T-helper 1 cell (primary cell): ENCODE results near the gene MYO15A.

Experiments used
- DNase-seq, 5 donors: peaks; one replicate each; pipeline ENCODE4 v3.0.0-alpha.2; 2012 to 2020

Gene MYO15A

DNA sequence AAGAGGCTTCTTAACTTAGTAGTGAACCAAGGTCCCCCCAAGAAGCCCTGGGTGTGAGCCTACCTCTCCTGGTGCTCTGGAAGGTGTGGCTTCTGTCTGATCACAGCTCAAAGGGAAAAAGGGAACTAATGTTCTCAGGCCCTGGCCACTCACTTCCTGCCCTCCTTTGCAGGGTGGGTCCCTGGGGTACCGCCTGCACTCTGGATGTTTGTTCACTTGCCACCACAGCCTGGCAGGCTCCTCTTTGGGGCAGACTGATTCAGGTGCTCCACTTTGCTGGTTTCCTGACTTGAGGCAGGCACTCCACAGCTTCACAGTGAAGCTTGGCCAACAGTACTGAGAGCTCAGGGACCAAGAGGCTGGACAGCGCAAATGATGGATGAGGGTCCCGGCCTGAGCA lies 5.9 kb upstream of the MYO15A start:
- DNase-seq = no peak

DNA sequence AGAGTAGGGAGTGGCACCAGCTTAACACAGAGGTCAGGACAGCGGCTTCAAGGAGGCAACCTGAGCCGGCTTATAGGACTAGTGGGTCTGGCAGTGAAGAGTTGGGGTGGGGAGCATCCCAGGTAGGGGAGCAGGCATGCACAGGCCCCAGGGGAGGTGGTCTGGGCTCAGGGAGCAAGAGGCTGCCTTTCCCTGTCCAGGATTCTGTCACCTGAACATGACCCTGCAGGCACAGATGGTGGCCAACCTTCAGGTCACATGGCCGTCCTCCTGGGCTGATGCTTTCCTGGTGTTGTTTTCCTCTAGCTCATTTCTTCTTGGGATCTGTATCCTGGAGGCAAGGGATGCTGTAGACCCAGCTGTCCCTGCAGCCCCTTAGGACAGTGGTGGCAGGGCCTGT lies 3.5 kb upstream of the MYO15A start:
- no peak for DNase-seq

DNA sequence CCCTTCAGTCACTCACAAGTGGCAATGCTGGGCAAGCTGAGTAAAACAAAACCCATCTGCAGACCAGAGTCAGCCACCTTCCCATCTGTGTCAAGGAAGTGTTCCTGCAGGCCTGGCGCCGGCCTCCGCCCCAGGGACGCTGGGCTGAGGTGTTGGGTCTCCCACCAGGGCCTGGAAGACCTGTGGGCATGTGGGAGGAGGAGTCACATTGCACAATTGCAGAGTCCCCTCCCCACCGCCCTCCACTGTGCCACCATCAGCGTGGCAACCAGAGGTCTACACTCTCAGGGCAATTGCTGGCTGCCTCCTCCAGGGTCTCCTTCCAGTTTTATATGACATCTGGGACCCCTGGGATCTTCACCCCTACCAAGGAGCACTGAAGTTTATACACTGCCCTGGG lies 3.0 kb upstream of the MYO15A start:
- no peak for DNase-seq

DNA sequence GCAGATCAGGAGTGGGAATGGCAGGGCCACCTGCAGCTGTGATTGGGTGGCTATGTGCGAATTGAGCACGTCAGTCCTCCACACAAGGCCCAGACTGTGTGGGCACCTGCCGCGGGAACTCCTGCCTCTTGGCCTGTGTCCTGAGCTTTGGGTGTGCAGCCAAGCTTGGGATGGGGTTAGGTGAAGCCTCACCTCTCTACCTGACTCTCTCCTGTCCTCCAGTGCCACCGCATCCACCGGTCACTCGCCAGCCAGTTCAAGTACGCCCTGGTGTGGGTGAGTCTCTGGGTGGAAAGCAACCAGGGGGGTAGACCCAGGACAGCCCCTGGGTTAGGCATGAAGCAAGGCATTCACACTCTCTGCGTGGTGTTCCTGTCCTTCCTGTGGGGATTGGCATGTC lies 2.3 kb upstream of the MYO15A start:
- no peak for DNase-seq

DNA sequence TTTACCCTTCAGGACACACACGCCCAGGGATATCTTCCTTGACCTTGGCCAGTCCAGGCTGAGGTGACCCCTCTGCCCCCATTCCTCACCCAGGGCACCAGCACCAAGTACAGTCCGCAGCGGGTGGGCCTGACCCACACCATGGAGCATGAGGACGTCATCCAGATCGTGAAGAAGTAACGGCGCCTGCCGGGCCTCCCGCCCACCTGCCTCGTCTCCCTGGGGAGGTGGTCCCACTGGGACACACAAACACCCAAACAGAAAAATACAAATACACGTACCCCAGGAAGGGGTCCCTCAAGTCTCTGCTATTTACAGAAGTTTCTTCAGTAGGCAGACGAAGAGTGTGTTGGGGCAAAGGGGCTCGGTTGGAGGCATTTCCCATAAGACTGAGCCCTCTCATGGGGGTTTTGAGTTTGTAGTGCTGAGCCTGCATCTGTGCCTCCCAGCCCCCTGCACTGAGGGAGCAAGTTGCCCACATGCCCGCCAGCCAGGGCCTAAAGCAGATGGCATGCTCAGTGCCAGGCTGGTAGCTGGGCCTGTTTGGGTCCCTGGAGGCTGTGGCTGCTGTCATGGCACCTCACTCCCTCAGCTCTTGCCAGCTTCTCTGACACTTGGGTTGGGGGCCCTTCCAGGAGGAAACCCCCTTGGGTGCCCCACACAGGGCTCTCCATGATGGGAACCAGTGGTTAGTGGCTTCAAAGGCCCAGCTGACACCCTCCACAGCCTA lies 1.3 kb upstream of the MYO15A start:
- DNase-seq = no peak

DNA sequence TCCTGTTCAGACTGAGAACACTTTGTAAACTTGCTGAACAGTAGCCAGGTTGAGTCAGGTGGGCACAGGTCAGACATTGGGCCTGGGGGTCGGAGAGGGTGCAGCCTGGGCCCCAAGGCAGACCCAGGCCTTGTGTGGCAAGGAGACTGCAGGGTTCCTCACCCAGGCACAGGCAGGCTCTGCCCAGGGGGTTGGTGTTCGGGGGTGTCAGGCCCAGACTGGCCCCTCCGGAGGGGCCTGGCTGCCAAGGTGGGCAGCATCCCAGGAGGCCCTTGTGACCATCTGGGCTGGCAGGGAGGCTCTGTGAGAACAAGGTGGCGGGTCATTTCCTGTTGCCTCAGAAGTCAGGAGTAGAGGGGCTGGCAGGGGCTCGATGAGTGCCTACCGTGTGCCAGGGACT lies 585 bp upstream of the MYO15A start:
- no peak for DNase-seq

DNA sequence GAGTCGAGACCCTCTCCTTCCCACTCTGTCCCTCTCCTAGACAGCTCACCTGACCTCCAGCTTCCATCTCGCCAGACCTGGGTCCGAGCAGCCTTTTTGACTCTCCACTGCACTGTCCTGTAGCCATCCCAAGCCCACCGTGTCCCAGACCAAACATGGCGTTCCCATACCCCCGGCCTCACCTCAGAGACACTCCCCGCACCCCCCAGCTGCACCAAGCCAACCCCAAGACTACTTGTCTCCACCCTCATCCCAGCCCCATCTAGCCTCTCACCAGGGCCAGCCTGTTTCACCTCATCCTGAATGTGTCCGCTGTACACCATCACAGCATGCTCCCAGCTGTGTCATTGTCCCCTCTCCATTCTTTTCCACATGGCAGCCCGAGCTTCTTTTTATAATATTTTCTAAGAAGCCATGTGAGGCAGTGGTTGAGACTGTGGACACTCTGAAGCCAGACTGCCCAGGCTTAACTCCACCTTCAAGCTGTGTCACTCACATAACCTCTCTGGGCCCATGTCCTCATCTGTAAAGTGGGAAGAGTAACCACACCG lies 1.5 kb downstream of the MYO15A start:
- no peak for DNase-seq

DNA sequence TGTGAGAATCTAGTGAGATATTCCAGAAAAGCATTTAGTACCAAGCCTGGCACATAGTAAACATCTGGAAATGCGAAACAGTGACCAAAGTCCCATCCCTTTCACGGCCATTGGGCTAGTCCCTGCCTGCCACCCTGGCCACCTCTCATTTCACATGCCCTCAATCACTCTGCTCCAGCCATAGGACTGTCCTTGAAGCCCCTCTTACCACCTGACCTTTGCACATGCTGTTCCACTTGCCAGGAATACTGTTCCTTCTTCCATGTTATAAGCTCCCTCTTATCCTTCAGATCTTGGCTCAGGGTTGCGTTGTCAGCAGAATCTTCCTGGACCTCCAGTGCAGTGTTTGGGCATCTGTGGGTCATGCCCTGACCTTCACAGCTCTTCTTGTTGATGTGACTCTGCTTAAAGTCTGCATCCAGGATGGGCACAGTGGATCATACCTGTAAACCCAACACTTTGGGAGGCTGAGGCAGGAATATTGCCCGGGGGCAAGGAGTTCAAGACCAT lies 2.1 kb downstream of the MYO15A start:
- DNase-seq = no peak

DNA sequence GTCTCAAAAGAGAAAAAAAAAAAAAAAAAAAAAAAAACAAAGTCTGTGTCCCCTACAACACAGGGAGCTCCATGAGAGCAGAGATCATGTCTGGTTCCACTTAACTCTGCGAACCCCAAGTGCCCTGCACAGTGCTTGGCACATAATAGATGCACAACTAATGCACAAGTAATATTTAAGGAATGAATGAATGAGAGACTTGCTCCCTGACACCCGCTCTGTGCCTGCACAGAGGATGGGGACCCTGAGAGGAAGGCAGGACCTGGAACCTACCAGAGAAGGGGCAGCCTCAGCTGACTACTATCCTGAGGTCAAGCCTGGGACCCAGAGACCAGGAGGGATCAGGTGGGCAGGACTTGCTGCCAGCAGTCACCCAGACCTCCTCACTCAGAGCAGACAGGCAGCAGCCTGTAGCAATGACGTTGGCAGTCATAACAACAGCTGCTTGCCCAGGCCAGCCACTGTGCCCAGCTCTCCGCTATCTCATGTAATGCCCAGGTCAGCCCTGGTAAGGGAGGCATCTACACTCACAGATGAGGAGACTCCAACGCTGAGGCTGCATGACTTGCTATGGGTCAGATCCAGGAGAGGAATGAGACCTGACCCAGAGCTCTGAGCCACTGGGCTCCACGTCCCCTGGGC lies 2.9 kb downstream of the MYO15A start:
- no peak for DNase-seq

DNA sequence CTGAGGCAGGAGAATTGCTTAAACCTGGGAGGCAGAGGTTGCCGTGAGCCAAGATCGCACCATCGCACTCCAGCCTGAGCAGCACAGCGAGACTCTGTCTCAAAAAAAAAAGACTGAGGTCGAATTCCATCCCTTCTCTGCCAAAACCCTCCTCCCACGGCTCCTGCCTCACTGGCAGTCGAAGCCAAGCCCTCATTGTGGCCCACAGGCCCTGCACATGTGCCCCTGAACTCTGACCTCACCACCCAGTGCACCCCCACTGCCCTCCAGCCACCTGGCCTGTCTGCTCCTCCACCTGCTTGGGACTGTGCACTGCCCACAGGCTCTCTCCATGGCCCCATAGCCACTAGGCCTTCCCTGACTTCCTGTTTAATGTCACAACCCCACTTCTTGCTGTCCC lies 7.0 kb downstream of the MYO15A start:
- DNase-seq = no peak

DNA sequence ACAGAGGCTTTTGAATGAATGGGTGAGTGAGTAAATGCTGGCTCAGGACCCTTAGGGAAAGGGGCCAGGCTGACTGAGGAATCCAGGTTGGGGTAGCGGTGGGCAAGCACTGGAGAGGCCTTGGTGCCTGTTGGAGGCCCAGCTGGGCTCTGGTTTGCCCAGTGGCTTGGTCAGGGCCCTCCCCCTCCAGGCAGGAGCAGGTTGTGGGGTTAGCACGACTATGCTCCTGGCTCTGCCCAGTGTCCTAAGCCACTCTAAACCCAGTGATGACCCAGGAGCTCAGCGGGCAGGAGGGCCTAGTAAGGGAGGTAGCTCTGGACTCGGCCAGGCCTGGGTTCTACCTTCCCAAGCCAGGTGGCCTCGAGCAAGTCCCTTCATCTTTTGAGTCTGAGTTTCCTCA lies 7.5 kb downstream of the MYO15A start:
- no peak for DNase-seq

DNA sequence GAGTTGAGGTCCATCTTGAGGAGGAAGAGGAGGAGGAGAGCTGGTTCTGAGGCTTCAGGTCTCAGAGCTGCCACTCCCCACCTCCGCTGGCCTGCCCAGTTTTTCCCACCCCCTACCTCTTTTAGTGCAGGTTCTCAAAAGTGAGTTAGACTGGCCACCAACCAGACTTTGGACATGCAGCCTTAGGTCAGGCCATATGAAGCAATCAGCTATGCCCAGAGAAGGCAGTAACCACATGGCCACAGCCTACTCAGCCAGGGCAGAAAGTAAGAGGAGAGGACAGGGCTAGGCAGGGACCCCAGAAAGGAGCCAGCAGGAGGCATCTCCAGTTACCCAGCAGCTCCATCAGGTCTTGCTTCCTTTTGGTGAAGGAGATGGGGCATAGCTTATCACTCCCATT lies 9.0 kb downstream of the MYO15A start:
- no peak for DNase-seq

DNA sequence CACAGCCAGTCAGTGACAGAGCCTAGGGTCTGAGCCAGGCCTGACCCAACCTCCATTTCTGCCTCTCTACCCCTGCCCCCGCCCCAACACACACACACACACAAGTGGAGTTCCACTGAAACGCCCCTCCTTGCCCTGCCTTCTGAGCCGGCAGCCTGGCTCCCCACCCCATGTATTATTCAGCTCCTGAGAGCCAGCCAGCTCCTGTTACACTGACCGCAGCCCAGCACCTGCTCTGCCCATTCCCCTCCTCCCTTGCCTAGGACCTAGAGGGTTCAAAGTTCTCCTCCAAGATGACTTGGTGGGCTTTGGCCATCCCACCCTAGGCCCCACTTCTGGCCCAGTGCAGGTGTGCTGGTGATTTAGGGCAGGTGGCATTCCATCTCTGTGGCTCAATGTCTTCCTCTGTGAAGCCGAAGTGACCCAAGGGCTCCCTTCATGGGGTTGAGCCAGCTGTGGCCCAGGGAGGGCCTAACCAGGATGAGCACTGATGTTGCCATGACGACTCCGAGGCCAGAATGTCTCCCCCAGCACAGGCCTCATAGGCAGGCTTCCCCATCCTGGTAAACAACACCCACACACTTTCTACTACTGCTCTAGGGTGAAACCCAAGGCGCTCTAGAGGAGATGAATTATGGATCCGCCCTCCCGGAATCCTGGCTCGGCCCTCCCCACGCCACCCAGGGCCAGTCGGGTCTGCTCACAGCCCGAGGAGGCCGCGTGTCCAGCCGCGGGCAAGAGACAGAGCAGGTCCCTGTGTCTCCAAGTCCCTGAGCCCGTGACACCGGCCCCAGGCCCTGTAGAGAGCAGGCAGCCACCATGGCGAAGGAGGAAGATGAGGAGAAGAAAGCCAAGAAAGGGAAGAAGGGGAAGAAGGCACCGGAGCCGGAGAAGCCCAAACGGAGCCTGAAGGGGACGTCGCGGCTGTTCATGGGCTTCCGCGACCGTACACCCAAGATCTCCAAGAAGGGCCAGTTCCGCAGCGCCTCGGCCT lies 9.7 kb downstream of the MYO15A start:
- DNase-seq = no peak

DNA sequence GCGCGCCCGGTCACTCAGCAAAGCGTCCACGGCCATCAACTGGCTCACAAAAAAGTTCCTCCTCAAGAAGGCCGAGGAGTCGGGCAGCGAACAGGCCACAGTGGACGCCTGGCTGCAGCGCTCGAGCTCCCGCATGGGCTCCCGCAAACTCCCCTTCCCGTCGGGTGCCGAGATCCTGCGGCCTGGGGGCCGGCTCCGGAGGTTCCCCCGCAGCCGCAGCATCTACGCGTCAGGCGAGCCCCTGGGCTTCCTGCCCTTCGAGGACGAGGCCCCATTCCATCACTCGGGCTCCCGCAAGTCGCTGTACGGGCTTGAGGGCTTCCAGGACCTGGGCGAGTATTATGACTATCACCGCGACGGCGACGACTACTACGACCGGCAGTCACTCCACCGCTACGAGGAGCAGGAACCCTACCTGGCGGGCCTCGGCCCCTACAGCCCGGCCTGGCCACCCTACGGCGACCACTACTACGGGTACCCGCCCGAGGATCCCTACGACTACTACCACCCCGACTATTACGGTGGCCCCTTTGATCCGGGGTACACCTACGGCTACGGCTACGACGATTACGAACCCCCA lies 10.7 kb downstream of the MYO15A start:
- no peak for DNase-seq

DNA sequence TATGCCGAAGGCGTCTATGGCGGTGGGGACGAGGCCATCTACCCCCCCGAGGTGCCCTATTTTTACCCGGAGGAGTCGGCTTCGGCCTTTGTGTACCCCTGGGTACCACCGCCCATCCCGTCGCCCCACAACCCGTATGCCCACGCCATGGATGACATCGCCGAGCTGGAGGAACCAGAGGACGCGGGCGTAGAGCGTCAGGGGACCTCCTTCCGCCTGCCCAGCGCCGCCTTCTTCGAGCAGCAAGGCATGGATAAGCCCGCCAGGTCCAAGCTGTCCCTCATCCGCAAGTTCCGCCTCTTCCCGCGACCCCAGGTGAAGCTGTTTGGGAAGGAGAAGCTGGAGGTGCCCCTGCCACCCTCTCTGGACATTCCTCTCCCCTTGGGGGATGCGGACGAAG lies 11.4 kb downstream of the MYO15A start:
- no peak for DNase-seq

DNA sequence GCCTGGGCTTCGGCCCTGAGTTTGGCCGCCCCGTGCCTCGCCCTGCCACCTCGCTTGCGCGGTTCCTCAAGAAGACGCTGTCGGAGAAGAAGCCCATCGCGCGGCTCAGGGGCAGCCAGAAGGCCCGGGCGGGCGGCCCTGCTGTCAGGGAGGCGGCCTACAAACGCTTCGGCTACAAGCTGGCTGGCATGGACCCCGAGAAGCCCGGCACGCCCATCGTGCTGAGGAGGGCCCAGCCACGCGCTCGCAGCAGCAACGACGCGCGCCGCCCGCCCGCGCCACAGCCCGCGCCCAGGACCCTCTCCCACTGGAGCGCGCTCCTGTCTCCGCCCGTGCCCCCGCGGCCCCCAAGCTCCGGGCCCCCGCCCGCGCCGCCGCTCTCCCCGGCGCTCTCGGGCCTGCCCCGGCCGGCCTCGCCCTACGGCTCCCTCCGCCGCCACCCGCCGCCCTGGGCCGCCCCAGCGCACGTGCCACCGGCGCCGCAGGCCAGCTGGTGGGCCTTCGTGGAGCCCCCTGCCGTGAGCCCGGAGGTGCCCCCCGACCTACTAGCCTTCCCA lies 12.0 kb downstream of the MYO15A start:
- no peak for DNase-seq

DNA sequence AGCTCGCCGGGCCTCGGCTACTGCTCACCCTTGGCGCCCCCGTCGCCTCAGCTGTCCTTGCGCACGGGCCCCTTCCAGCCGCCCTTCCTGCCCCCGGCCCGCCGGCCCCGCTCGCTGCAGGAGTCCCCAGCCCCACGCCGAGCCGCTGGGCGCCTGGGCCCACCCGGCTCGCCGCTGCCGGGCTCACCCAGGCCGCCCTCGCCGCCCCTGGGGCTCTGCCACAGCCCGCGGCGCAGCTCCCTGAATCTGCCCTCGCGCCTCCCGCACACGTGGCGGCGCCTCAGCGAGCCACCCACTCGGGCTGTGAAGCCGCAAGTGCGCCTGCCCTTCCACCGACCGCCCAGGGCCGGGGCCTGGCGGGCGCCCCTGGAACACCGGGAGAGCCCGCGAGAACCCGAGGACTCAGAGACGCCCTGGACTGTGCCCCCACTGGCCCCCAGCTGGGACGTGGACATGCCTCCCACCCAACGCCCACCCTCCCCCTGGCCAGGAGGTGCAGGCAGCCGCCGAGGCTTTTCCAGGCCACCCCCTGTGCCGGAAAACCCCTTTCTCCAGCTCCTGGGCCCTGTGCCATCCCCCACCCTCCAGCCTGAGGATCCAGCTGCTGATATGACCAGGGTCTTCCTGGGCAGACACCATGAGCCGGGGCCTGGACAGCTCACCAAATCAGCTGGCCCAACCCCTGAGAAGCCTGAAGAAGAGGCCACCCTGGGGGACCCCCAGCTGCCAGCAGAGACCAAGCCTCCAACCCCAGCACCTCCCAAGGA lies 12.8 kb downstream of the MYO15A start:
- DNase-seq = no peak

DNA sequence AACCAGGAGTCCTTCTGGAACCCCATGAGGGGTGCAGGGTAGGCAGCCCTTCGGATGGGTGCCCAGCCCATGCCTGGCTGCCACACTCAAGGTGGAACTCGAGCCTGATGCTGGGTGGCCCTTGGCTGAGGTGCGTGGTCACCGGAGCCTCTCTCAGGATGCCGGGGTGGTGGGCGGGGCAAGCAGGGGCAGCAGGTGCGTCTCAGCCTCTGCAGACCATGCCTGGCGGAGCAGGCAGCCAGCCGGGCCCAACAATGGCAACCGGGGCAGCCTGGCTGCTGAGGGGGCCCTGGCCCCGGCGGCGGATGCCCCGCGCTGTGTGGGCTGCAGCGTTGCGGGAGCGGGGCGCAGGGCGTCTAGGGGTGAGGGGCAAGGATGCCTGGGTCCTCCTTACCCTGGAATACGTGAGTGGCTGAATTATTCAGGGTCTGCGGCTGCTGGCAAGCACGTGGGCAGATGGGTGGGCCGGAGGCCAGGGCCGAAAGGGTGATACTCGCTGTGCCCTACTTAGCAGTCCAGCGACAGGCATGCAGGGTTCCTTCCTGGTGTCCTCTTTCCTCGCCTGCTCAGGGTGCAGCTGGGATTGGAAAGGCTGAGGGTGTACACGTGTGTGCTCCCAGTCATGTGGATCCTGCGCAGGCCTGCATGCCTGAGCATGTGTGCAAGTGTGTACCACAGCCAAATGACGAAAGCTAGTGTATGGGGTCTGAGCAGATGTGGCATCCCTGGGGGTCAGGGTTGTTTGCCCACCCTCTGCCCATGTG lies 14.6 kb downstream of the MYO15A start:
- no peak for DNase-seq

DNA sequence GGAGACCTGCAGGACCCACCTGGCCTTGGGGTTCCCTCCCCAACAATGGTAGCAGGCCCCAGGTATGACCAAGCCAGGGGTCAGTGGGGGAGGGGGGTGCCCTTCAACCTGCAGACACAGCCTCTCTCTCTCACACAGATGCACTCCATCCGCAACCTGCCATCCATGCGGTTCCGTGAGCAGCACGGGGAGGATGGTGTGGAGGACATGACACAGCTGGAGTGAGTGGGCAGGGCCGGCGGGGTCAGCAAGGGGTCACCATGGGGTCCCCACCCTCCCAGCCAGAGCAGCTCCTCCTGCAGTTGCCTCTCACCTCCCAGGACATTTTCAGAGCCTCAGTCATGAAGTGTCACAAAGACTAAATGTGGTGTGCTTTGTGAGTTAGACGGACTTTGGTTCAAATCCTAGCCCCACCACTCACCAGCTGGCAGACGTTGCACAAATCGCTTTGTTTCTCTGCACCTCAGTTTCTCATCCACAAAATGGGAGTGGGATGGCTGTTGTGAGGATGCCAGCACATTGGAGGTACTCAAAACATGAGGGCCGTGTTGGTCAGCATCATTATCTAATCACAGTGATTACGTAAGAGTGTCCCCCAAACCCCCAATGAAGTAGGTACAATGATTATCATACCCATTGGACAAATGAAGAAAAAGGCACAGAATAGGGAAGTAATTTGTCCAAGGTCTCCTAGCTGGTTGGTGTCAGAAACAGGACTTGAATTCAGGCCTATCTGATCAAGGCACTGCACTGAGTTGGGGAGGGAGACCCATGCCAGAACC lies 16.0 kb downstream of the MYO15A start:
- no peak for DNase-seq

DNA sequence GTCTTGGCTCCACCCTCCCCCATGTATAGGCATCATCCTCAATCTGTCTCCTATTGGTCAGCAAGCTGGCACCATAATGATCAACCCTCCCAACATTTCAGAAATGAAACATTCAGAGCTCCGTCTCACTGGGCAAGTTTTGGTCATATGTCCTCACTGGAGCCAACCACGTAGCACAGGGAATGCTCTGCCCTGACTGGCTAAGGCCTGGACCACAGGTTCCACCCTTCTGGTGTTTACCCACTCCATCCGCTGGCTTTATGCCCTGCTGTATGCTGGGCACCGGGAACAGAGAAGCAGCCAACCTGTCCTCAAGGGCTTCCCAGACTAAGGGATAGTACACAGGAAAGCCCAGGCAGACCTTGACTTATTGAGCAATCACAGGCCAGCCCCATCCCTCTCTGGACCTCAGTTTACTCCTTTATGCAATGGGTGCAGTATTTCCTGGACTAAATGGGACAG lies 20.5 kb downstream of the MYO15A start:
- DNase-seq = no peak
